HepG2 (cell line): ENCODE results near the gene IVL. TPM values are rescaled to one million over a fixed set of nuclear protein-coding genes. Genes with fewer than 3 reads are reported as not detected.

Experiments
- ATAC-seq: fragments of 200-7000 bp; cut with Tn5 transposase; 3 replicates; pipeline ENCODE4 v1.9.1; 2020; ENCODE audit warnings: mild to moderate bottlenecking, moderate library complexity
- BruUV-seq: library from RNA; stranded (reverse); fragments of 400-500 nt; replicated peaks from 2 replicates; lab custom pipeline; 2021; lab: Mats Ljungman, UMichigan
- CTCF ChIA-PET: fragments of 300-600 bp; formaldehyde crosslinking; extraction: SDS; loops from one replicate; lab custom pipeline; 2021; ENCODE audit warnings: low total read pairs, inconsistent platforms, low intra/inter-chr PET ratio; lab: Yijun Ruan, JAX
- POLR2A ChIA-PET: fragments of 350-600 bp; sonication (Branson Sonifier 250); formaldehyde crosslinking; loops from one replicate; lab custom pipeline; 2020; ENCODE audit warnings: antibody characterized with exemption, inconsistent platforms; lab: Yijun Ruan, JAX
- DNase-seq: peaks from one replicate; pipeline ENCODE4 v3.0.0-alpha.2; 2015; ENCODE audit warnings: low spot score
- FAIRE-seq: peaks from 3 replicates; lab custom pipeline; 2011; peaks lifted over from hg19 to GRCh38; lab: Jason Lieb, UNC
- H2AFZ ChIP-seq: one replicate; pipeline ENCODE4 v1.6.1; 2011; ENCODE audit warnings: low read length, inconsistent platforms
- H3K27ac ChIP-seq: fragments of 300-600 bp; 3 replicates; pipeline ENCODE4 v1.8.0; 2011; ENCODE audit warnings: mixed run types, mild to moderate bottlenecking, mixed read lengths, low read length, inconsistent platforms; ENCODE audit not compliant: insufficient read depth; ENCODE audit errors: extremely low read length
- H3K27me3 ChIP-seq, 2 experiments: fragments of 200-600 bp in 1 of 2; 2 replicates in 1 of 2; 3 replicates in 1 of 2; pipeline versions ENCODE4 v1.6.0 to v1.8.0; 2011; ENCODE audit warnings: low read length in 2 of 2, mild to moderate bottlenecking in 2 of 2, moderate library complexity in 2 of 2, inconsistent platforms in 1 of 2; ENCODE audit not compliant: insufficient read depth in 2 of 2, control insufficient read depth in 1 of 2
- H3K36me3 ChIP-seq, 2 experiments: fragments of 200-600 bp in 1 of 2; replicated peaks in 1 of 2; 2 replicates in 1 of 2; 3 replicates in 1 of 2; pipeline versions ENCODE4 v1.5.1 to v1.8.0; 2011; ENCODE audit warnings: low read length in 2 of 2, inconsistent platforms in 1 of 2; ENCODE audit not compliant: insufficient read depth in 2 of 2, control insufficient read depth in 1 of 2
- H3K4me1 ChIP-seq: 2 replicates; pipeline ENCODE4 v1.5.1; 2012; ENCODE audit warnings: low read length, inconsistent platforms; ENCODE audit not compliant: insufficient read depth
- H3K4me2 ChIP-seq: 2 replicates; pipeline ENCODE4 v1.6.0; 2011; ENCODE audit warnings: low read depth, low read length, inconsistent platforms
- H3K4me3 ChIP-seq, 3 experiments: fragments of 200-600 bp in 1 of 3; sonication (generic), shearing (Covaris generic) in 1 of 3; replicated peaks in 1 of 3; 2 replicates each; pipeline ENCODE4 v1.5.1; 2011 to 2016; ENCODE audit warnings: low read length in 3 of 3, inconsistent platforms in 2 of 3, low read depth in 2 of 3, mild to moderate bottlenecking in 2 of 3, control low read depth in 1 of 3, mixed read lengths in 1 of 3; ENCODE audit not compliant: insufficient read depth in 1 of 3
- H3K79me2 ChIP-seq: one replicate; pipeline ENCODE4 v1.6.1; 2011; ENCODE audit warnings: low read length, inconsistent platforms; ENCODE audit not compliant: insufficient read depth
- H3K9ac ChIP-seq: 2 replicates; pipeline ENCODE4 v1.6.0; 2011; ENCODE audit warnings: mild to moderate bottlenecking, low read depth, low read length, inconsistent platforms; ENCODE audit not compliant: insufficient read depth
- H3K9me3 ChIP-seq: 2 replicates; pipeline ENCODE4 v1.5.1; 2012; ENCODE audit warnings: mild to moderate bottlenecking, low read length
- H4K20me1 ChIP-seq: 2 replicates; pipeline ENCODE4 v1.6.0; 2011; ENCODE audit warnings: inconsistent platforms, mild to moderate bottlenecking, low read length, moderate library complexity; ENCODE audit not compliant: insufficient read depth
- CERS6 ChIP-seq: sonication (generic); formaldehyde crosslinking; IDR thresholded peaks from 2 replicates; pipeline ENCODE4 v1.5.0; 2020; ENCODE audit warnings: missing genetic modification reagents
- FOXP1 ChIP-seq, 2 experiments: fragments of 450-650 bp in 1 of 2; IDR thresholded peaks; 2 replicates each; pipeline ENCODE4 v1.6.1; 2017 to 2018; ENCODE audit warnings: antibody characterized with exemption in 1 of 2
- GLI4 ChIP-seq: sonication (generic); formaldehyde crosslinking; IDR thresholded peaks from 2 replicates; pipeline ENCODE4 v1.5.1; 2020; ENCODE audit warnings: missing genetic modification reagents, mild to moderate bottlenecking, moderate library complexity, borderline replicate concordance
- SATB2 ChIP-seq: sonication (generic); formaldehyde crosslinking; IDR thresholded peaks from 2 replicates; pipeline ENCODE4 v1.5.0; 2020; ENCODE audit warnings: missing genetic modification reagents
- ZBTB2 ChIP-seq: sonication (generic); formaldehyde crosslinking; IDR thresholded peaks from 2 replicates; pipeline ENCODE4 v1.8.0; 2022; ENCODE audit warnings: low read depth, missing genetic modification reagents
- ZNF143 ChIP-seq: sonication (generic); formaldehyde crosslinking; IDR thresholded peaks from 2 replicates; pipeline ENCODE4 v1.4.0; 2020; ENCODE audit warnings: missing genetic modification reagents
- ZNF772 ChIP-seq: sonication (generic); formaldehyde crosslinking; IDR thresholded peaks from 2 replicates; pipeline ENCODE4 v1.5.0; 2020; ENCODE audit warnings: mild to moderate bottlenecking, missing genetic modification reagents
- ZSCAN29 ChIP-seq: sonication (generic); formaldehyde crosslinking; conservative IDR thresholded peaks from 2 replicates; pipeline ENCODE4 v1.4.0; 2020; ENCODE audit warnings: mild to moderate bottlenecking, missing genetic modification reagents
- WGBS: methylation state at CpG from one replicate; pipeline ENCODE4 v1.1.6; 2017; ENCODE audit warnings: low lambda C conversion rate; 5-methylcytosine and 5-hydroxymethylcytosine counted together
- in situ Hi-C: cut with HindIII; loops from 2 replicates; pipeline ENCODE4 v1.10.0; 2017; ENCODE audit warnings: low pct_unique_long_range_greater_than_20kb; ENCODE audit not compliant: extremely low pct_ligation_motif_present
- intact Hi-C: fragments of 100-400 bp; cut with micrococcal nuclease; formaldehyde crosslinking; loops from one replicate; pipeline ENCODE4 v1.10.0; 2022; ENCODE audit not compliant: unreplicated experiment
- polyA plus RNA-seq, 8 experiments: library from polyadenylated mRNA; depleted of rRNA in 3 of 8; stranded (reverse) in 7 of 8; unstranded in 1 of 8; fragments of >200 nt; fragmentation: Illumina TruSeq in 4 of 8; extraction: Trizol in 4 of 8; gene quantifications; 2 replicates each; pipeline versions ENCODE4 v1.2.1 to v1.2.3, GENCODE V29; 2011 to 2016; ENCODE audit warnings: low read depth in 4 of 8, missing spikeins in 1 of 8, mixed read lengths in 1 of 8; ENCODE audit not compliant: insufficient read depth in 1 of 8
- total RNA-seq, 5 experiments: library from RNA; depleted of rRNA; stranded (reverse); fragments of >200 nt; fragmentation: Illumina TruSeq; extraction: Trizol; gene quantifications; 2 replicates each; pipeline ENCODE4 v1.2.3, GENCODE V29; 2016; ENCODE audit warnings: low read depth in 1 of 5

The IVL gene
- total and polyA plus RNA-seq, 2 of the 13 experiments (the other 11 are each of a cell fraction or from before 2014, with no cell fraction given): not detected

- H3K27ac ChIP-seq: no peak overlapping the region
- no peak for FAIRE-seq
- no peaks in the 10 kb centered on the region for H3K9me3 ChIP-seq
- intact Hi-C loops (no loop called here), in situ Hi-C loops (no loop called here)
- 7% methylated on average over 4 of the region's 8 CpGs for WGBS
- H3K4me1 ChIP-seq: no peaks in the 10 kb centered on the region
- H3K79me2 ChIP-seq: no peaks in the 10 kb centered on the region
- H3K36me3 ChIP-seq: no peaks in the 10 kb centered on the region
- ChIA-PET POLR2A (no interaction called here), CTCF (no interaction called here)
- H2AFZ ChIP-seq: no peak overlapping the region
- TF ChIP-seq SATB2 (CRISPR knock-in tag): no peak
- TF ChIP-seq ZBTB2 (CRISPR knock-in tag): no peak
- no peak for TF ChIP-seq FOXP1 (IDR thresholded peaks at IDR 0.05)
- TF ChIP-seq FOXP1 (CRISPR knock-in tag; IDR thresholded peaks at IDR 0.05): no peak
- TF ChIP-seq ZNF772 (CRISPR knock-in tag): no peak
- TF ChIP-seq CERS6 (CRISPR knock-in tag): no peak
- TF ChIP-seq ZSCAN29 (CRISPR knock-in tag): no peak
- no peak for TF ChIP-seq GLI4
- TF ChIP-seq ZNF143 (CRISPR knock-in tag): no peak
- BruUV-seq: no TSS peak
- no peak overlapping the region for H3K4me2 ChIP-seq
- ATAC-seq: no peak
- H3K27me3 ChIP-seq: no peaks in the 10 kb centered on the region
- H3K4me3 ChIP-seq: no peak overlapping the region
- DNase-seq: no peak
- no peaks in the 10 kb centered on the region for H4K20me1 ChIP-seq
- H3K9ac ChIP-seq: no peak overlapping the region
Observed at GRCh38 chr1:152886758-152887409, 21.5 kb upstream of the IVL start.
